ENCODE measurements around the gene GPD1.
"Not testable (repeated sequence)": the region's sequence is repeated elsewhere in the genome, so short reads cannot be mapped to it uniquely, and the experiment has no call there.

Gene GPD1

GRCh38 chr12:50123203-50123602, 19.4 kb downstream of the GPD1 start:
- DNase-seq (ENCODE audit: low spot score), result no peak

- no peak for DNase-seq (ENCODE audit: low spot score)
These were observed 23.7 kb downstream of the GPD1 start for GRCh38 chr12:50127546-50127945.

- no peak for DNase-seq (ENCODE audit: low spot score)
These were observed 25.5 kb downstream of the GPD1 start for GRCh38 chr12:50129290-50129689.

- no peak for DNase-seq (ENCODE audit: low spot score)
These were observed 28.8 kb downstream of the GPD1 start for GRCh38 chr12:50132505-50133135.

- DNase-seq (ENCODE audit: low spot score), result peak; percentile 68
These were observed 39.2 kb downstream of the GPD1 start for GRCh38 chr12:50142993-50143392.

- no peak for DNase-seq (ENCODE audit: low spot score)
These were observed 41.6 kb downstream of the GPD1 start for GRCh38 chr12:50145439-50145838.

GRCh38 chr12:50147281-50147680, 43.5 kb downstream of the GPD1 start:
- DNase-seq (ENCODE audit: low spot score), result no peak

GRCh38 chr12:50148011-50148410, 44.2 kb downstream of the GPD1 start:
- DNase-seq (ENCODE audit: low spot score), result not testable (repeated sequence)

GRCh38 chr12:50149311-50149710, 45.5 kb downstream of the GPD1 start:
- no peak for DNase-seq (ENCODE audit: low spot score)

GRCh38 chr12:50151047-50151687, 47.4 kb downstream of the GPD1 start:
- no peak for DNase-seq (ENCODE audit: low spot score)

- DNase-seq (ENCODE audit: low spot score), result not testable (repeated sequence)
These were observed 51.1 kb downstream of the GPD1 start for GRCh38 chr12:50154947-50155346.

GRCh38 chr12:50156641-50157040, 52.8 kb downstream of the GPD1 start:
- DNase-seq (ENCODE audit: low spot score), result no peak

GRCh38 chr12:50157259-50157658, 53.5 kb downstream of the GPD1 start:
- DNase-seq (ENCODE audit: low spot score), result no peak

GRCh38 chr12:50160643-50161042, 56.8 kb downstream of the GPD1 start:
- DNase-seq (ENCODE audit: low spot score), result no peak
